ENCODE measurements around the gene ADAM10.

Gene ADAM10

DNA sequence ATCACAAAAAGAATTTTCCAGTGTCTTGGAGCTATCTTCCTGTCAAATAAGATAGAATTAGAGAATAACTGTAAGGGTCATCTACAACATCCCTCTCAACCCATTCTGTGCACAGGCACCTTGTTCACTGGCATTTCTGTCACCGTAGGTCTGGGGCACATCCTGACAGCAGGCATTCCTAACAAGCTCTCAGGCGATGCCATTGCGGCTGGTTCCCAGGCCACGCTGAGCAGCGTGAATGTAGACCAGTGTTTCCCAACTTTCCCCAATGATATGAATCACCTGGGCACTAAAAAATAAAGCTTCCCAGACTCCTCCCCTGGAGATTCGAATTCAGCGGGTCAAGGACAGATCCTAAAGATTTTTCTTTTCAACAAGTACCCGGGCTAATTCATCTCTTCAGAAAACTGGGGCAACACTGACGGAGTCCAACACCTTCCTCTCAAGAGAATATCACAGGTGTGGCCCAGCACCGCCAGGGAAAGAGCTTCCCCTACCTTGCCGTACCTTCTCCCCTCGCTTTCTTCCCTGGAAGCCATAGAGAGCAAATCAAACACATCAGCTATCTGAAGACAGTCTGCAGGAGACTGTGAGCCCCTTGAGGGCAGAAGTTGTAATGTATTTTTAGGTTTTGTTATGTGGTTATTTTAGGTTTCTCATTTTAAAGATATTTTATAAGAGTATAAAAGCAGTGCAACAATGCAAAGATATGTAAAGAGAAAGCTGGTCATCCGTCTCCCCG lies 174.3 kb downstream of the ADAM10 start:
- DNase-seq (ENCODE audit: low read depth): no peak

DNA sequence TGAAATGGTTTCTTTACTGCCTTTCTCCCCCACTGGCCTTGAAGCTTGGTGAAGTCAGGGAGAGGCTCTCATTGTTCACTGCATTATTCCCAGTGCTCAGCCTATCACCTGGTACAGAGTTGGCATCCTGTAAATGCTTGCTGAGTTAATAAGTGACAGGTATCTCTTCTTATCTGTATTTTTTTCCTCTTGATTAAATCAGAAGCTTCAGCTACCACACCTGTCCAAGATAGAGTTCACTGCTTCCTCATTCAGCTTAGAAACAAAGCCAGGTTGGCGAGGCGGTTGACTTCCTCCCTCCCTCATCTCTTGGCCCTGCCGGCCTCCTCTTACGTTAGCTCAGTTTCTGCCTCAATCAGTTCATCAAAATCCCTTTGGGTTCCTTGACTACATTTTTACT lies 174.9 kb downstream of the ADAM10 start:
- no peak for DNase-seq (ENCODE audit: low read depth)

- DNase-seq (ENCODE audit: low read depth): no peak
Measured at GRCh38 chr15:58573270-58573669, 176.2 kb downstream of the ADAM10 start.

DNA sequence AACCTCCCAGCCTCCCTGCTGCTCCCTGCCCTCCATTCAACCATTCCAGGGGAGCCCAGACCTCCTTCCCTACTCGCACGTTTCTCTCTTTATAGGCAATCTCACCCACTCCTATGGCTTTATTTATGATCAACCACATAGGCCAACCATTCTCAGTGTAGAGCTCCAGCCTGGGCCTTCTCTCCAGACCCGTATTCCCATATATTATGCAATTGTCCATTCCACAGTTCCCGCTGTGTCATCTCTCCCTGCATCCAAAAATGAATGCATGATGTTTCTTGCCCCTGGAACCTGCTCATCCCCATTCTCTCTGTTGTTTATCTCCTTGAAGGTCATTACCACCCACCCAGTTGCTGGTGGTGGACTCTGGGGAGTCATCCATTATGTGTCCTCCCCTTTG lies 177.0 kb downstream of the ADAM10 start:
- no peak for DNase-seq (ENCODE audit: low read depth)

DNA sequence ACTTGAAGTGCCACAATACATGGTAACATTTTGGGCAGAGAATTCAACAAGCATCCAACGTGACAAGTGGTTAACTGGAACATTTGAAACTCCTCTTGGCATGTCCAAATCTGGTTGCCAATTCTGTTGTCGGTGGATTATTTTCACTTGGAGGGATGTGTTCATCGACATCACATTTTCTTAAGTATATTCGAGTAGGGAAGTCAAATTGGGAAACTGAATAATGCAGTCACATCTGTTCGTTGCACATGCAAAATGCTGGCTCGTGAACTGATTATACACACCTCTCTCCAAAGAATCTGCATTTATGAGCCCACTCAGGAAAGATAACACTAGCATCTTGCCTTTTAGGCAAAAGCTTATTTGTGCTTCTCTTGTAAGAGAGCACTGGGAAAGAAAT lies 178.0 kb downstream of the ADAM10 start:
- DNase-seq (ENCODE audit: low read depth): no peak

DNA sequence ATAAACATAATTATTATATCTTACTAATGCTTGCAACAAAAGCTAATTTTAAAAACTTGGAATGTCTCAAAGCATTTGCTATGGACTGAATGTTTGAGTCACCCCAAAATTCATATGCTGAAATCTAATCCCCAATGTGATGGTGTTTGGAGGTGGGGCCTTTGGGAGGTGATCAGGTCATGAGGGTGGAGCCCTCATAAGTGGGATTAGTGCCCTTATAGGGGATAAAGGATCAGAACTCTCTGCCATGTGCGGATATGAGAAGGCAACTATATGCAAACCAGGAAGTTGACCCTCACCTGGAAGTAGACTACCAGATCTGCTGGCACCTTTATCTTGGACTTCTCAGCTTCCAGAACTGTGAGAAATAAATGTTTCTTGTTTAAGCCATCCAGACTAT lies 180.1 kb downstream of the ADAM10 start:
- no peak for DNase-seq (ENCODE audit: low read depth)

- no peak for DNase-seq (ENCODE audit: low read depth)
Measured at GRCh38 chr15:58568157-58568571, 181.3 kb downstream of the ADAM10 start.

GRCh38 chr15:58566029-58566428 lies 183.5 kb downstream of the ADAM10 start:
- DNase-seq (ENCODE audit: low read depth): no peak

- DNase-seq (ENCODE audit: low read depth): no peak
Measured at GRCh38 chr15:58565619-58566018, 183.9 kb downstream of the ADAM10 start.

- DNase-seq (ENCODE audit: low read depth): no peak
Measured at GRCh38 chr15:58564981-58565380, 184.5 kb downstream of the ADAM10 start.

DNA sequence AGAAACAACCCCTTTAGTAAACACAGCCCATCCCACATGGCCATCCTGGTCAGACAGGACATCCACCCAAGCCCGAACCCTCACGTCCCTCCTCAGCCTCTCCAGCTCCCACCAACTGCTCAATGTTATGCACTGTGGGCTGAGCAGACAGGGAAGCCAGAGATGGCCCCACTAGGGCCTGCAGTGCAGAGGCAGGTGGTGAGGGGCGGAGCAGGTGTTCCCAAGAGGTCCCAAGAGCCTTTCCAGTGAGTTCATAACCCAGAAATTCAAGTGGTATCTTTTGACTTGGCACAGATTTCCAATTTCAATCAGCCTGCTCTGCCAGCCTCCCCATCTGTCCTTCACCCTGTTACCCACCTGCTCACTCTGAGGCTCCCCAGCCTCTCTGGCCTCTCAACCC lies 187.4 kb downstream of the ADAM10 start:
- DNase-seq (ENCODE audit: low read depth): no peak

DNA sequence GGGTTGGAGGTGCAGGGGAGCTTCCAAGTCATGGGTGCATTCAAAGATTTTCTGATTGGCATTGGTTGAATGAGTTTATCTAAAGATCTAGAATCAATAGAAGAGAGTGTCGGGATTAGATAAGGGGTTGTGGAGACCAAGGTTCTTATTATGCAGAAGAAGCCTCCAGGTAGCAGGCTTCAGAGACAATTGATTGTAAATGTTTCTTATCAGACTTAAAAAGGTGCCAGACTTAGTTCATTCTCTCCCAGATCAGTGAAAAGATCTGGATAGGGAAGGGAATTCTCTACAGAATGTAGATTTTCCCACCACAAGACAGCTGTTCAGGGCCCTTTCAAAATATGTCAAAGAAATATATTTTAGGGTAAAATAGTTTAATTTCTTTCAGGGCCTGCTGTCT lies 188.2 kb downstream of the ADAM10 start:
- no peak for DNase-seq (ENCODE audit: low read depth)

DNA sequence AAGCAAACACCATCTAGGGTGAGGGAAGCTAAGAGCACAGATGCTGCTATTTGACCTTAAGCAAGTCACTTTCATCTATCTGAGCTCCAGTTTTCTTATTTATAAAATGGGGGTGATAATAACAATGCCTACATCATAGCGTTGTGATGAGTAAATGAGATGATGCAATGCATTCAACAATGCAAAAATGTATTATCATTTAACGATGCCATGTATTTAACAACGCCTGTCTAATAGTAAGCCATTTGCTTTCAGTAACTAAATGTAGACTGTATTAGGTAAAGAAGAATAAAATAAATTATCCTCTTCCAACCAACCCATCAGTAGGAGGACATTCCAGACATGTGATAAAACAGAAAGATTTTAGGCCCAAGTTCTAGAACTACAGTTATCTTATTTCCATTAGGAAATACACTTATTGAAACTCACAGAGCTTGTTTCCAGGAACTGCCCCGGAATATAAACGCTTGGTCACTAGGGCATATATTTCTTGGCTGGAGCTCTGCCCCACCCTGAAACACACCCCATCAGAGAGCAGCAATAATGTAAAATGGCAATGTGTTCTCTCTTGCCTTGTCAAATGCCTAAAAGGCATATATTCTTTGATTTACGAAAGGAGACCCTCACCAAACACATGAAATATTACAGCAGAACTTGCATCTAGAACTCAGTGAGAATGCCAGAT lies 189.5 kb downstream of the ADAM10 start:
- no peak for DNase-seq (ENCODE audit: low read depth)

- DNase-seq (ENCODE audit: low read depth): no peak
Measured at GRCh38 chr15:58558777-58559176, 190.7 kb downstream of the ADAM10 start.

DNA sequence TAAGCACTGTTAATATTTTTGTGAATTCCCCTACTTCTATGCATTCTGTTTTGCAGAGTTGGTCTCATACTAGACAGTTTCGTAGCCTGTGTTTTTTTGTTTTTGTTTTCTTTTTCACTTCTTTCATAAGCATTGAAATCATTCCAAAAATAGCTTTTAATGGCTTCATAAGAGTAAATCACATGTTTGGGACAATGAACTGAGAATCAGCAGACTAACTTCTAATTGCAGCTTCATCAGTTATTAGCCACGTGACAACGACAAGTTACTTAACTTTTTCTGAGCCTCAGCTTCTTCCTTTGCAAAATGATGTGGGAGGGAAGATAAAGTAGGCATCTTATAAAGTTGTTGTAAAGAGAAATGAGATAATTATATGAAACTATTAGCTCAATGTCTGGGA lies 193.0 kb downstream of the ADAM10 start:
- no peak for DNase-seq (ENCODE audit: low read depth)

DNA sequence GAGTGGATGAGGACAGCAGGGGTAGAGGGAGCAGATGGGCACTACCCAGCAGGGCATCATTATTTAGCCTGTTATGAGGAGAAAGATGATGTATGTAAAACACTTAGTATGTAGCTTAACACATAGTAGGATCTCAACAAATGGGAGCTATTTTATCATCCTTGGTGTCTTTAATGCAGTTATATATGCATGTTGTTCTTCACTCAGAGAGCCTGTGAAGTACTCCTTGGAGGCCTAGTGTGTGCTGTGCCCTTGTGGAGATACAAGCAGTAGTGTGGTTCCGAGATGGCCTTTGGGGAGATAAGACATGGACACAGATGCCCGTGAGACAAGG lies 193.5 kb downstream of the ADAM10 start:
- DNase-seq (ENCODE audit: low read depth): no peak

GRCh38 chr15:58555162-58556027 lies 194.1 kb downstream of the ADAM10 start:
- no peak for DNase-seq (ENCODE audit: low read depth)

GRCh38 chr15:58554758-58555157 lies 194.7 kb downstream of the ADAM10 start:
- DNase-seq (ENCODE audit: low read depth): no peak

DNA sequence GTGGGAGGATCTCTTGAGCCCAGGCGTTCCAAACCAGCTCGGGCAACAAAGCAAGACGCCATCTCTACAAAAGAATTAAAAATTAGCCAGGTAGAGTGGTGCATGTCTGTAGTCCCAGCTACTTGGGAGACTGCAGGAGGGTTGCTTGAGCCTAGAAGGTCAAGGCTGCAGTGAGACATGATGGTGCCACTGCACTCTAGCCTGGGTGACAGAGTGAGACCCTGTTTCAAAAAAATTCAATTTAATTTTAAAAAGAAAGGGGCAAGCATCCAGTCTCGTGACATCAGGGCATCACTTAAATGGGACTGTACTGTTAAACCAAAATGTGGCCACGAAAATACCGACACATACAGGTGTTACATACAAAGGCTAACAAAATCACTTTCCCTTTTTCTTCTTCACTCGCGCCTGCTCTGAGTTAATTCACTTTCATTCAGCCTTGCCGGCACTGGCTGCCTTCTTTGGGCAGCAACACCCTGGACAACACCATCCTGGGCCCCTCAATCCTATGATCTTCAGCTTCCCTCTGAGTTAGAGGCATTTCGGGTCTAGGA lies 196.1 kb downstream of the ADAM10 start:
- no peak for DNase-seq (ENCODE audit: low read depth)

DNA sequence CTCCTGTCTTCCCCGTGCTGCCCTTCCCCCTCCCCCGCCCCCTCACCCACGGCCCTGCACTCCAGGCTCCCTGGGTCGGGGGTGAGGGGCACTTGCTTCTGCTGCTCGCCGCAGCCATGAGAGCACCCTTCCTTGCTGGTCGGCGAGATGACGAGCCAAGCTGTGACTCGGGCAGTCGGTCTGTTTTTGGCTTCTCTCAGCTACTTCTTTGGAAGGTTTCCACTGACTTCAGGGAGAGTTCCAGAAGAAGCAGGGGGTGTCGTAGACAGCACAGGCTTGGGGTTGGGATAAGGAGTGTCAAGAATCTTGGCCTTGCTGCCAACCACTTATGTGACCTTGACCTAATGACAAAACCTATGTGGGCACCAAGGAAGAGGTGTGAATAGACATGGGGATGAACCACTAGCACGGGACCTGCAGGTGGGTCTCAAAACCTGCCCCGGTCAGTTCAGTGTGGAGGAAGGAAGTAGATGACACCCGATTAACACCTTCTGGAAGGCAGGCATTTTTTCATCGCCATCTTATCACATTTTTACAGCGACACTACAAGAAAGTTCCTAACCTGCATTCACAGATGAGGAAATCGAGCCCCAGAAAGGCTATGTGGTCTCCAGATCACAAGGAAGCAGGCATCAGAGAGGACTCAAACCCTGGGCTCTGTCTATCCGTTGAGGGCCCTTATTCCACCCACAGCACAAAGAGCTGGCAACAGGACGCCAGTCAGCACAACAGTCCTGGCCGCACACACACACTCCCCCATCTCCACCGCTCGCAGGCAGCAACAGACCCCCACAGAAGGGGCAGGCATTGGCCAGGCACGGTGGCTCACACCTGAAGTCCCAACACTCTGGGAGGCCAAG lies 196.8 kb downstream of the ADAM10 start:
- DNase-seq (ENCODE audit: low read depth): no peak

DNA sequence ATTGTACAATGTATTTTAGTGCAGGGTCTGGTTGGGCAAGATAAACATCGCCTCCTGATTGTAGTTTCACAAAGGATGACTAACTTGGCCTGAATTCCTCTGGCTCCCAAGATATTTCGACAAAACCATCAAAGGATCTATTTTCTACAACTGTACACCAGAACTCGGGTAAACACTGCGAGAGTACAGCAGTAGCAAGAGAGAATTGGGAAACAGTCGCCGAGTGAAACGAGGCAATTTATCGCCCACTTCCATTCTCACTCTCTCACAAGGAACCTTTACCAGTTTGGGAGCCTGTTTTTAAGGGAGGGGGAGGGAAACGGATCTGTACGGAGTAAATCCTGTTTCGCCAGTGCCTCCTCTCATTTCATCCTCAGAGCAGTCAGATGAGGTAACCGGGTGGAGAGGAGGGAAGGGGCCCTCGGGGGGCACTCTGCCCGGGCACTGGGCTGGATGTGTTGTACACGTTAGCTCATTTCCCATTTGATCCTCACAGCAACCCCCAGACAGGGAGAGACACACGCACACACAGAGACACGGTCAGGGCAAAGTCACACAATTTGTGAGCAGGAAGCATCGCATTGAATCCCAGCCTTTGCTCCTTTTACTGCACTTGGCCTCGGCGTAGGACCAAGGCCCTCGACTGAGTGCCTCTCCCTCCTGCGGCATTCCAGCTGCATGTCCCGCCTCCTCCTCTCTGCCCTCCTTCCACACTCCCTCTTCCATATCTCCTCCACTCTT lies 197.6 kb downstream of the ADAM10 start:
- DNase-seq (ENCODE audit: low read depth): no peak
